Loucy (cell line): ENCODE results near the gene IL17RE.
"Not testable (repeated sequence)": the region's sequence is repeated elsewhere in the genome, so short reads cannot be mapped to it uniquely, and the experiment has no call there.

ENCODE experiments used
- CTCF ChIP-seq: fragments of 200-600 bp; sonication (generic); conservative IDR thresholded peaks from 2 replicates; pipeline ENCODE4 v1.5.1; 2014; ENCODE audit warnings: mild to moderate bottlenecking, antibody characterized with exemption, low read length
- EZH2phosphoT487 ChIP-seq: fragments of 200-600 bp; IDR thresholded peaks from 2 replicates; pipeline ENCODE4 v1.6.1; 2018; ENCODE audit warnings: antibody characterized with exemption, mild to moderate bottlenecking, moderate library complexity, borderline replicate concordance

GRCh38 chr3:9876255-9876654, 26.4 kb upstream of the IL17RE start:
- TF ChIP-seq CTCF, EZH2phosphoT487: not testable (repeated sequence)
